ENCODE data around the gene SENP5.
"Not testable (repeated sequence)": the region's sequence is repeated elsewhere in the genome, so short reads cannot be mapped to it uniquely, and the experiment has no call there.

The SENP5 gene, protein sequence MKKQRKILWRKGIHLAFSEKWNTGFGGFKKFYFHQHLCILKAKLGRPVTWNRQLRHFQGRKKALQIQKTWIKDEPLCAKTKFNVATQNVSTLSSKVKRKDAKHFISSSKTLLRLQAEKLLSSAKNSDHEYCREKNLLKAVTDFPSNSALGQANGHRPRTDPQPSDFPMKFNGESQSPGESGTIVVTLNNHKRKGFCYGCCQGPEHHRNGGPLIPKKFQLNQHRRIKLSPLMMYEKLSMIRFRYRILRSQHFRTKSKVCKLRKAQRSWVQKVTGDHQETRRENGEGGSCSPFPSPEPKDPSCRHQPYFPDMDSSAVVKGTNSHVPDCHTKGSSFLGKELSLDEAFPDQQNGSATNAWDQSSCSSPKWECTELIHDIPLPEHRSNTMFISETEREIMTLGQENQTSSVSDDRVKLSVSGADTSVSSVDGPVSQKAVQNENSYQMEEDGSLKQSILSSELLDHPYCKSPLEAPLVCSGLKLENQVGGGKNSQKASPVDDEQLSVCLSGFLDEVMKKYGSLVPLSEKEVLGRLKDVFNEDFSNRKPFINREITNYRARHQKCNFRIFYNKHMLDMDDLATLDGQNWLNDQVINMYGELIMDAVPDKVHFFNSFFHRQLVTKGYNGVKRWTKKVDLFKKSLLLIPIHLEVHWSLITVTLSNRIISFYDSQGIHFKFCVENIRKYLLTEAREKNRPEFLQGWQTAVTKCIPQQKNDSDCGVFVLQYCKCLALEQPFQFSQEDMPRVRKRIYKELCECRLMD

DNA sequence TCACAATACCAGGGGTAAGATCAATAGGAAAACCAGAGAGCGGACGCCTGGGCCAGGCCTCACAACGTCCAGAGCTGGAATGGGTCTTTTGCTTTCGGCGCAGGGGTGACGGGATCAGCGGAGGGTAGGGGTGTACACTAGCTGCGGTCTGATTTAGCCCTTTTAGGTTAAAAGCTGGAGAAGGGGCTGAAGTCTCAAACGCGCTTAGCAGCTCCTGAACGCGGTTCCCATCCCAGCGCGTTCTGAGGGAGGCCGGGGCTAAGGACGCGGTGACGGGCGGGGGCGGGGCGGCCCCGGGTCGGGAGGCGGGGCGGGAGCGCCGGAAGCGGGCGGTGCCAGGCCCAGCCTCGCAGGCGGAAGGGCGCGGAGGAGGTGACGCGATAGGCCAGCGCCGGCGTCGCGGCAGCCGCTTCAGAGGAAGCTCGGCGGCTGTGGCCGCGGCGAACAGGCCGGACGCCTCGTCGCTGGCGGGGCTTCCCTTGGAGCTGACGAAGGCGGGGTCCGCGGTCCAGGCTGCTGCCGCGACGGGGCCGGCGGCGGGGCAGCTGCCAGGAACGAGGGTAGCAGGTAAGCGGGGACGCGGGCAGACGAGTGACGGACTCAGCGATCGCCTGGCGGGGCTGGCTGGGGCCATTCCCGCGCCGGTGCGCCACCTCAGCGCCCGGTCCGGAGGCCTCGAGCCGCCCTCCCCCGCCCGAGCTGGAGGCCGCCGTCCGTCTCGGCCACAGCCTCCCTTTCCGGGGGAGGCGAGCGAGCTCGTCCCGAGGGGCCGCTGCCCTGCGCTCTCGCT, at the start of gene SENP5:
Gene SENP5 (plus strand): TSS at position 414 of the 790 bp plus-strand sequence. CDS start 17,262 bp downstream, outside the sequence.
- H3K4me3 ChIP-seq (ENCODE audit: low read depth in 1 of 2, low read length in 2 of 2): peak within 1 kb of the TSS; percentile 86 to 92
- no peaks in the 10 kb centered on the region for H3K27me3 ChIP-seq (ENCODE audit: control insufficient read depth in 1 of 2, insufficient read depth in 2 of 2, low read length in 2 of 2)
- H3K27ac ChIP-seq (ENCODE audit: low read depth, low read length): peak within 1 kb of the TSS; percentile 84
- no peaks in the 10 kb centered on the region for H3K36me3 ChIP-seq (ENCODE audit: insufficient read depth, low read length)
- H3K9ac ChIP-seq (ENCODE audit: low read length): peak within 1 kb of the TSS; percentile 79
- H3K4me1 ChIP-seq (ENCODE audit: insufficient read depth, low read length): peaks cover 8% of the 10 kb centered on the region
- no peaks in the 10 kb centered on the region for H3K9me3 ChIP-seq (ENCODE audit: low read length)

DNA sequence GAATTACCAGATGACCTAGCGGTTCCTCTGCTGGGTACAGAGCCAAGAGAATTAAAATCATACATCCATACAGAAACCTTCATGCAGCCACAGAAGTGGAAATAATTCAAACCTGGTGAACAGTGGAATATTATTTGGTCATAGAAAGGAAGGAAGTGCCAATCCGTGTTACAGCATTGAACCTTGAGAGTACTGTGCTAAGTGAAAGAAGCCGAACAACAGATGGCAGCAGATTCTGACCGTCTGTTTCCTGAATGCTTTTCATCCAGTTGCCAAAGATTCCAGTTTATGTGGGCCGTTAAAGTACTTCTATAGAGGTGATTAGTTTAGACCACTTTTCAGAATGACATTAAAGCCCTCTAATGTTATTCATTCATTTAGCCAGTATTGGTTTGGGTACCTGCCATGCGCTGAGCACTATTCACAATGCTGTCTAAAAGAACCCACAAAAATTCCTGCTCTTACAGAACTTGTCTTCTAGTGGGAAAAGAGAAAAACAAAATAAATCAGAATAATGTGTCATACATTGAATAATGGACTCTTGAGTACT, 45.8 kb upstream of the SENP5 start:
- H3K4me1 ChIP-seq (ENCODE audit: insufficient read depth, low read length): no peaks in the 10 kb centered on the region
- no peaks in the 10 kb centered on the region for H3K9me3 ChIP-seq (ENCODE audit: low read length)
- no peak overlapping the region for H3K9ac ChIP-seq (ENCODE audit: low read length)
- H3K36me3 ChIP-seq (ENCODE audit: insufficient read depth, low read length): peaks cover 56% of the 10 kb centered on the region
- no peak overlapping the region for H3K27ac ChIP-seq (ENCODE audit: low read depth, low read length)
- H3K4me3 ChIP-seq (ENCODE audit: low read depth in 1 of 2, low read length in 2 of 2): no peak overlapping the region
- no peaks in the 10 kb centered on the region for H3K27me3 ChIP-seq (ENCODE audit: control insufficient read depth in 1 of 2, insufficient read depth in 2 of 2, low read length in 2 of 2)

DNA sequence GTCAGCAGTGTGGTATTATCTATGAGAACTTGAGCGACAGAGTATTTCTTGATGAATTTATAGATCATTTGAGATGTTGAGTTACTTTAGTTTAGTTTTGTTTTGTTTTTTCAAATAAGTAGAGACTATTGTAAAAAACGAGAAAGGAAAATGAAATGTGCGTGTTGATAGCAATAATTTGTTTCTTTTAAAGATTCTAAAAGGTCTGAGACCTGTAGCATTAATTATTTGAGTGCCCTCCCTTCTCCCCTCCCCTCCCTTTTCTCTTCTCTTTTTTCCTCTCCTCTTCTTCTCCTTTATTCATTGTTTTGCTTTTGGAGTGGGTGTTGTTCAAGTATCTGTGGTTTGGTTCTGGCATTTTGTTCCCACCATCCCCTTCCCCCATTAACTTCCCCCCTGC, 38.1 kb upstream of the SENP5 start:
- not testable (repeated sequence) for H3K4me3 ChIP-seq (ENCODE audit: low read depth in 1 of 2, low read length in 2 of 2); H3K36me3 ChIP-seq (ENCODE audit: insufficient read depth, low read length); H3K9me3 ChIP-seq (ENCODE audit: low read length); H3K27me3 ChIP-seq (ENCODE audit: control insufficient read depth in 1 of 2, insufficient read depth in 2 of 2, low read length in 2 of 2); H3K27ac ChIP-seq (ENCODE audit: low read depth, low read length); H3K4me1 ChIP-seq (ENCODE audit: insufficient read depth, low read length); H3K9ac ChIP-seq (ENCODE audit: low read length)

DNA sequence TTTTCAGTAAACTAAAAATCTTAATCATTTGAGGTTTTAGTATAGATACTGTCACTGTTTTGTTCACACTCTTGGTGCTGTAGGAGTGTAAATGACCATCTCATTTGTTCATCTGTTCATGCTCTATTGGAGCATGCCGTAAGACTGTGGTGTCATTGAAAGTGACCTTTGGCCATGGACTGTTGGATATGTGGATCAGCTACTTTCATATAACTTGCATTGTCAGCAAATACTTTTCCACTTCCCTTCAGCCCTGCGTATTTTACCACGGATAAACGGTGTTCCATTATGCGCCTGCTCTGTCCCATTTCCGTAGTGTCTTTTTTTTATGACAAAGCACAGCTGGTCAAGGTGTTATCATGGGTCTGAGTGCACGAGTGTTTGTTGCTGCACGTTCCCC, 32.6 kb upstream of the SENP5 start:
- no peaks in the 10 kb centered on the region for H3K9me3 ChIP-seq (ENCODE audit: low read length)
- no peaks in the 10 kb centered on the region for H3K4me1 ChIP-seq (ENCODE audit: insufficient read depth, low read length)
- no peaks in the 10 kb centered on the region for H3K36me3 ChIP-seq (ENCODE audit: insufficient read depth, low read length)
- no peaks in the 10 kb centered on the region for H3K27me3 ChIP-seq (ENCODE audit: control insufficient read depth in 1 of 2, insufficient read depth in 2 of 2, low read length in 2 of 2)
- no peak overlapping the region for H3K9ac ChIP-seq (ENCODE audit: low read length)
- H3K27ac ChIP-seq (ENCODE audit: low read depth, low read length): no peak overlapping the region
- H3K4me3 ChIP-seq (ENCODE audit: low read depth in 1 of 2, low read length in 2 of 2): no peak overlapping the region

DNA sequence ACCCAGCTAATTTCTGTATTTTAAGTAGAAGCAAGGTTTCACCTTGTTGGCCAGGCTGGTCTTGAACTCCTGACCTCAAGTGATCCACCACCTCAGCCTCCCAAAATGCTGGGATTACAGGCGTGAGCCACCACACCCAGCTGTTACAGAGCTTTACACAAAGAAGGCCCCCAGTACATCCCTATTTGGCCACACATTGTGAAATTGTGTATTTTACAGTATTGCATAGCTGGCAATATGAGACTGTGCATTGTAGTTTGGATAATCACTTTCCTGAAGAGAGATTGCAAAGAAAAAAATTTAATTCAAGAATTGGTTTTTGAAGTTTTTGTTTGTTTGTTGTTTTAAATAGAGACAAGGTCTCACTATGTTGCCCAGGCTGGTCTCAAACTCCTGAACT, 31.1 kb upstream of the SENP5 start:
- not testable (repeated sequence) for H3K4me3 ChIP-seq (ENCODE audit: low read depth in 1 of 2, low read length in 2 of 2); H3K27me3 ChIP-seq (ENCODE audit: control insufficient read depth in 1 of 2, insufficient read depth in 2 of 2, low read length in 2 of 2); H3K9me3 ChIP-seq (ENCODE audit: low read length); H3K27ac ChIP-seq (ENCODE audit: low read depth, low read length); H3K9ac ChIP-seq (ENCODE audit: low read length); H3K4me1 ChIP-seq (ENCODE audit: insufficient read depth, low read length); H3K36me3 ChIP-seq (ENCODE audit: insufficient read depth, low read length)

DNA sequence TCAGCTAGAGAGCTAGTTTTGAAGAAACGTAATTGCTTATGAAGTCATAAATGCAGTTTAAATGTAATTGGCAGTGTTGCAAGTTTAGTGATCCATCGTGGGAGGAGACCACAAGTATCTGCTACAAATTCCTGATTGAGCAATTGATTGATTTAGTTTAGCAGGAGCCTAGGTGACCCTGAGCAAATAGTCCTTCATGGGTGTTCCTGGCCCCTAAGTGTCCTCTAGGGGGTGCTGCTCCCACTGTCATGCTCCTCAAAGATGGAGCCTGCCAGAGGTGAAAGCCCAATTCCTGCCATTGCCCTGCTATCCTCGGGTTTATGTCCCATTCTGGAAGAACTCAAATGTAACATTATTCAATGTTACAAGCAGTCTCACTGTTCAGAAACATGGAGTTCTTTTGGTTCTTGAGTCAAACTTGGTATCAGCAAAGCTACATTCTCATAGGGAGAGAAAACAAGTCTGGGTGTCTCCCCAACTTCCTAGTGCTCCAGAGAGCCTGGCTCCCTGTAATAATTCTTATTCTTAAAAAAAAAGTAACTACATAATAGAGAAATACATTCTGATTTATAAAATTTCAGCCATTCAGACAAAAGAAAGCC, 29.8 kb upstream of the SENP5 start:
- Histone ChIP-seq H3K4me3 (ENCODE audit: low read depth in 1 of 2, low read length in 2 of 2) (no peak overlapping the region), H3K4me1 (ENCODE audit: insufficient read depth, low read length) (no peaks in the 10 kb centered on the region), H3K9ac (ENCODE audit: low read length) (no peak overlapping the region), H3K9me3 (ENCODE audit: low read length) (no peaks in the 10 kb centered on the region), H3K36me3 (ENCODE audit: insufficient read depth, low read length) (no peaks in the 10 kb centered on the region), H3K27me3 (ENCODE audit: control insufficient read depth in 1 of 2, insufficient read depth in 2 of 2, low read length in 2 of 2) (no peaks in the 10 kb centered on the region), H3K27ac (ENCODE audit: low read depth, low read length) (no peak overlapping the region)

DNA sequence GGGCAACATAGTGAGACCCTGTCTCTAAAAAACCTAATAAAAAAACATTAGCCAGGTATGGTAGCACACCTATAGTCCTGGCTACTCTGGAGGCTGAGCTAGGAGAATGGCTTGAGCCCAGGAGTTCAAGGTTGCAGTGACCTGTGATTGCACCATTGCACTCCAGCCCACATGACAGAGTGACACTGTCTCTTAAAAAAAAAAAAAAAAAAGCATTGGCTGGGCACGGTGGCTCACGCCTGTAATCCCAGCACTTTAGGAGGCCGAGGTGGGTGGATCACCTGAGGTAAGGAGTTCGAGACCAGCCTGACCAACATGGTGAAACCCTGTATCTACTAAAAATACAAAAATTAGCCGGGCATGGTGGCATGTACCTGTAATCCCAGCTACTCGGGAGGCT, 28.4 kb upstream of the SENP5 start:
- H3K36me3 ChIP-seq (ENCODE audit: insufficient read depth, low read length); H3K27me3 ChIP-seq (ENCODE audit: control insufficient read depth in 1 of 2, insufficient read depth in 2 of 2, low read length in 2 of 2); H3K27ac ChIP-seq (ENCODE audit: low read depth, low read length); H3K9me3 ChIP-seq (ENCODE audit: low read length); H3K4me1 ChIP-seq (ENCODE audit: insufficient read depth, low read length); H3K4me3 ChIP-seq (ENCODE audit: low read depth in 1 of 2, low read length in 2 of 2); H3K9ac ChIP-seq (ENCODE audit: low read length): not testable (repeated sequence)

DNA sequence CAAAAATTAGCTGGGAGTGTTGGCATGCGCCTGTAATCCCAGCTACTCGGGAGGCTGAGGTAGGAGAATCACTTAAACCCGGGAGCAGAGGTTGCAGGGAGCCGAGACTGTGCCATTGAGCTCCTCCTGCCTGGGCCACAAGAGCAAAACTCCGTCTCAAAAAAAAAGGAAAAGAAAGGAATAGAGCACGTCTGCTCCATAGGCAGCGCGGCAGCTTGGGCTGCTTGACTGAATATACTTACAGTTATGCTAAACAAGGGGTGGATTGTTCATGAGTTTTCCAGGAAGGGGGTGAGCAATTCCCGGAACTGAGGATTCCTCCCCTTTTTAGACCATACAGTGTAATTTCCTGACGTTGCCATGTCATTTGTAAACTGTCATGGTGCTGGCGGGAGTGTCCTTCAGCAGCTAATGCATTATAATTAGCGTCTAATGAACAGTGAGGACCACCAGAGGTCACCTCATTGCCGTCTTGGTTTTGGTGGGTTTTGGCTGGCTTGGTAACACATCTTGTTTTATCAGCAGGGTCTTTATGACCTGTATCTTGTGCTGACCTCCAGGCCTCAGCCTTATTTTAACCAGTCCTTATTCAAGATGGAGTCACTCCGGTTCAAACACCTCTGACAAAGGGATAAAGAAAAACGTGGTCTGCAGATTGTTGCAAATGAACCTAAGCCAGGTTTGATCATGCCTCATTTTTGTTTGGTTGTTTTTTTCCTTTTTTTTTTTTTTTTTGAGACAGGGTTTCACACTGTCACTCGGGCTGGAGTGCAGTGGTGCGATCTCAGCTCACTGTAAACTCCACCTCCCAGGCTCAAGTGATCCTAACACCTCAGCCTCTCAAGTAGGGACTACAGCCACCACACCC, 24.9 kb upstream of the SENP5 start:
- Histone ChIP-seq H3K27me3 (ENCODE audit: control insufficient read depth in 1 of 2, insufficient read depth in 2 of 2, low read length in 2 of 2) (no peaks in the 10 kb centered on the region), H3K27ac (ENCODE audit: low read depth, low read length) (no peak overlapping the region), H3K36me3 (ENCODE audit: insufficient read depth, low read length) (no peaks in the 10 kb centered on the region), H3K4me1 (ENCODE audit: insufficient read depth, low read length) (no peaks in the 10 kb centered on the region), H3K9me3 (ENCODE audit: low read length) (no peaks in the 10 kb centered on the region), H3K4me3 (ENCODE audit: low read depth in 1 of 2, low read length in 2 of 2) (no peak overlapping the region), H3K9ac (ENCODE audit: low read length) (no peak overlapping the region)

DNA sequence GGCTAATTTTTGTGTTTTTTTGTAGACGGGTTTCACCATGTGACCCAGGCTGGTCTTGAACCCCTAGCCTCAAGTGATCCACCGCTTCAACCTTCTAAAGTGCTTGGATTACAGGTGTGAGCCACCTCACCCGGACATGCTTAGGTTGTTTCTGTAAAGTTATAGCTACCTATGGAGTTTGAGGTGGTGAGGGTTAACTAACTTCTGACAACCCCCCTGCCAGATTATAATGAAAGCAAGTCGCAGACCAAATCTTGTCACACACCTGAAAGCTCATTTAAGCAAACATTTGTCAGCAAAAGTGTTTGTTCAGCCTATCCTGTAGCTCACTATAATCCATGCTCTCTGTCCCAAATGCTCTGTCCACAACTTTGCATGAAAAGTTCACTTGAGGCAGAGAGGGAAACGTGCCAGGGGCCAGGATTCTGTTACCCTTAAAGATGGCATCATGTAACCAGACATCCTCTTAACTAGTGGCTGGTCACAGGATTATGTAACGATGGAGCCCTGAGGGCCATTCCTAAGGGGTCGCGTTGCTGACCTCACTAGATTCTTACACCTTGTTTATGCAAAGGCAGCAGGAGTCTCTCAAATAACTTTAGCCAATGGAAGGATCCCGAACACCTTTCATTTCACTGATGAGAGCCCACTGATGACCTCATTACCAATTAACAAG, 24.1 kb upstream of the SENP5 start:
- Histone ChIP-seq H3K27ac (ENCODE audit: low read depth, low read length) (no peak overlapping the region), H3K4me3 (ENCODE audit: low read depth in 1 of 2, low read length in 2 of 2) (no peak overlapping the region), H3K9me3 (ENCODE audit: low read length) (no peaks in the 10 kb centered on the region), H3K4me1 (ENCODE audit: insufficient read depth, low read length) (no peaks in the 10 kb centered on the region), H3K9ac (ENCODE audit: low read length) (no peak overlapping the region), H3K36me3 (ENCODE audit: insufficient read depth, low read length) (no peaks in the 10 kb centered on the region), H3K27me3 (ENCODE audit: control insufficient read depth in 1 of 2, insufficient read depth in 2 of 2, low read length in 2 of 2) (no peaks in the 10 kb centered on the region)

Measured in muscle layer of colon (tissue), 2 donors.